ENCODE measurements around the gene PIK3R5. TPM values are rescaled to one million over a fixed set of nuclear protein-coding genes. Genes with fewer than 3 reads are reported as not detected.

The PIK3R5 gene
- polyA plus RNA-seq, 1 donor (not counting 4 experiments of a cell fraction or from before 2014, with no cell fraction given): not detected

GRCh38 chr17:8914554-8914953 is 51.0 kb downstream of the PIK3R5 start:
- TF ChIP-seq EZH2 (IDR thresholded peaks at IDR 0.05; ENCODE audit: low read length): no peak
- TF ChIP-seq, protein P1, sequence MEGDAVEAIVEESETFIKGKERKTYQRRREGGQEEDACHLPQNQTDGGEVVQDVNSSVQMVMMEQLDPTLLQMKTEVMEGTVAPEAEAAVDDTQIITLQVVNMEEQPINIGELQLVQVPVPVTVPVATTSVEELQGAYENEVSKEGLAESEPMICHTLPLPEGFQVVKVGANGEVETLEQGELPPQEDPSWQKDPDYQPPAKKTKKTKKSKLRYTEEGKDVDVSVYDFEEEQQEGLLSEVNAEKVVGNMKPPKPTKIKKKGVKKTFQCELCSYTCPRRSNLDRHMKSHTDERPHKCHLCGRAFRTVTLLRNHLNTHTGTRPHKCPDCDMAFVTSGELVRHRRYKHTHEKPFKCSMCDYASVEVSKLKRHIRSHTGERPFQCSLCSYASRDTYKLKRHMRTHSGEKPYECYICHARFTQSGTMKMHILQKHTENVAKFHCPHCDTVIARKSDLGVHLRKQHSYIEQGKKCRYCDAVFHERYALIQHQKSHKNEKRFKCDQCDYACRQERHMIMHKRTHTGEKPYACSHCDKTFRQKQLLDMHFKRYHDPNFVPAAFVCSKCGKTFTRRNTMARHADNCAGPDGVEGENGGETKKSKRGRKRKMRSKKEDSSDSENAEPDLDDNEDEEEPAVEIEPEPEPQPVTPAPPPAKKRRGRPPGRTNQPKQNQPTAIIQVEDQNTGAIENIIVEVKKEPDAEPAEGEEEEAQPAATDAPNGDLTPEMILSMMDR (optimal IDR thresholded peaks at IDR 0.05 in 1 of 3, IDR thresholded peaks at IDR 0.05 in 1 of 3, conservative IDR thresholded peaks at IDR 0.05 in 1 of 3; ENCODE audit: extremely low read depth in 1 of 3, insufficient read depth in 2 of 3, low read length in 3 of 3): no peak
- no peak overlapping the region for H3K4me3 ChIP-seq (ENCODE audit: control insufficient read depth in 2 of 3, extremely low read depth in 1 of 3, insufficient read depth in 2 of 3, low read depth in 1 of 3, low read length in 3 of 3)
- no peak overlapping the region for H3K4me2 ChIP-seq (ENCODE audit: control insufficient read depth, extremely low read depth, insufficient read depth, low read depth, low read length)
- H3K79me2 ChIP-seq (ENCODE audit: control insufficient read depth, insufficient read depth, low read length): no peaks in the 10 kb centered on the region
- no peaks in the 10 kb centered on the region for H3K9me1 ChIP-seq (ENCODE audit: control insufficient read depth, extremely low read depth, insufficient read depth, low read length)
- FAIRE-seq (no peak), DNase-seq (ENCODE audit: low read depth, low spot score) (no peak)
- H3K36me3 ChIP-seq (ENCODE audit: control insufficient read depth in 2 of 2, extremely low read depth in 1 of 2, insufficient read depth in 2 of 2, low read length in 2 of 2): no peaks in the 10 kb centered on the region
- dilution Hi-C loops (cut with MboI; ENCODE audit: extremely low pct_ligation_motif_present, low sequenced_read_pairs): no loop called here
- H3K9me3 ChIP-seq (ENCODE audit: control insufficient read depth, low read depth, low read length): no peaks in the 10 kb centered on the region
- H2AFZ ChIP-seq (ENCODE audit: control insufficient read depth, low read length): no peak overlapping the region
- no peak overlapping the region for H3K27ac ChIP-seq (ENCODE audit: control insufficient read depth, insufficient read depth, low read length)
- peaks cover 2% of the 10 kb centered on the region for H3K27me3 ChIP-seq (ENCODE audit: control insufficient read depth, extremely low read depth, insufficient read depth, low read length)
- no peaks in the 10 kb centered on the region for H4K20me1 ChIP-seq (ENCODE audit: control insufficient read depth, extremely low read depth, insufficient read depth, low read length)
- no peak overlapping the region for H3K9ac ChIP-seq (ENCODE audit: control insufficient read depth, extremely low read depth, insufficient read depth, low read length)
- H3K4me1 ChIP-seq (ENCODE audit: control insufficient read depth, extremely low read depth, insufficient read depth, low read length): peaks cover 11% of the 10 kb centered on the region

GRCh38 chr17:8913879-8914278 is 51.6 kb downstream of the PIK3R5 start:
- H3K9ac ChIP-seq (ENCODE audit: control insufficient read depth, extremely low read depth, insufficient read depth, low read length): no peak overlapping the region
- H3K4me2 ChIP-seq (ENCODE audit: control insufficient read depth, extremely low read depth, insufficient read depth, low read depth, low read length): no peak overlapping the region
- H3K9me1 ChIP-seq (ENCODE audit: control insufficient read depth, extremely low read depth, insufficient read depth, low read length): no peaks in the 10 kb centered on the region
- H3K4me3 ChIP-seq (ENCODE audit: control insufficient read depth in 2 of 3, extremely low read depth in 1 of 3, insufficient read depth in 2 of 3, low read depth in 1 of 3, low read length in 3 of 3): no peak overlapping the region
- H4K20me1 ChIP-seq (ENCODE audit: control insufficient read depth, extremely low read depth, insufficient read depth, low read length): no peaks in the 10 kb centered on the region
- H2AFZ ChIP-seq (ENCODE audit: control insufficient read depth, low read length): no peak overlapping the region
- H3K36me3 ChIP-seq (ENCODE audit: control insufficient read depth in 2 of 2, extremely low read depth in 1 of 2, insufficient read depth in 2 of 2, low read length in 2 of 2): no peaks in the 10 kb centered on the region
- H3K27me3 ChIP-seq (ENCODE audit: control insufficient read depth, extremely low read depth, insufficient read depth, low read length): peaks cover 2% of the 10 kb centered on the region
- no peak overlapping the region for H3K27ac ChIP-seq (ENCODE audit: control insufficient read depth, insufficient read depth, low read length)
- peaks cover 8% of the 10 kb centered on the region for H3K4me1 ChIP-seq (ENCODE audit: control insufficient read depth, extremely low read depth, insufficient read depth, low read length)
- DNase-seq (ENCODE audit: low read depth, low spot score): no peak
- TF ChIP-seq, protein P1 (optimal IDR thresholded peaks at IDR 0.05 in 1 of 3, IDR thresholded peaks at IDR 0.05 in 1 of 3, conservative IDR thresholded peaks at IDR 0.05 in 1 of 3; ENCODE audit: extremely low read depth in 1 of 3, insufficient read depth in 2 of 3, low read length in 3 of 3): no peak
- TF ChIP-seq EZH2 (IDR thresholded peaks at IDR 0.05; ENCODE audit: low read length): no peak
- no peaks in the 10 kb centered on the region for H3K79me2 ChIP-seq (ENCODE audit: control insufficient read depth, insufficient read depth, low read length)
- no peak for FAIRE-seq
- dilution Hi-C loops (cut with MboI; ENCODE audit: extremely low pct_ligation_motif_present, low sequenced_read_pairs): no loop called here
- no peaks in the 10 kb centered on the region for H3K9me3 ChIP-seq (ENCODE audit: control insufficient read depth, low read depth, low read length)
